ENCODE results near the gene SLC25A39.
"Not testable (repeated sequence)": the region's sequence is repeated elsewhere in the genome, so short reads cannot be mapped to it uniquely, and the experiment has no call there.

SLC25A39 gene

DNA sequence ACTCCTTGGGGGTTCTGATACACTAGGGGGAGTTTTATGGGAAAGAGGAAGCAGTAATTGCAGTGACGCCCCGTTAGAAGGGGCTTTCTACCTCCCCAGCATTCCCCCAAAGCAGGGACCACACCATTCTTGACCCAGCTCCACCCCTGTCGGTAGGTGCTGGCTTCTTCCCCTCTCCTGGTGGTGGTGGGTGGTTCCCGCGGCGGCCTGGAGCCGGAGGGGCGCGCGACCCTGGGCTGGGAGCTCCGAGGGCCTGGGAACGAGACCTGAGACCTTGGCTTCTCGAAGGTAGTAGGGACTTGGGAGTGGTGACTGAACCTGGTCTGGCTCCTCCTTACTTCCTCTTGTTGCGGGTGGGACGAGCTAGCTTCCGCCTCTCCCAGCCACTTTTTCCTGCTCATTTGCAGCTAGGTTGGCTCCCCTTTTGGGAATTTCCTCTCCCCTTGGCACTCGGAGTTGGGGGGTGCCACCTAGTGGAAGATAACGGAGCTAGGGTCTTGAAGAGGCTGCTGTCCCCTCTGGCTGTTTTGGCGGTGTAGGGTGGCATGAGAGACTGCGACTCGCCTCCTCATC is 20.9 kb upstream of the SLC25A39 start:
- Histone ChIP-seq H3K27ac (ENCODE audit: low read depth, low read length) (peak overlapping the region; percentile 20), H2BK120ac (ENCODE audit: insufficient read depth, low read length, poor library complexity) (peak overlapping the region; percentile 43), H4K91ac (ENCODE audit: low read depth, low read length) (peak overlapping the region; percentile 63), H3K18ac (ENCODE audit: low read length) (peak overlapping the region; percentile 71), H3K14ac (ENCODE audit: low read length) (peak overlapping the region; percentile 74), H2BK5ac (ENCODE audit: low read depth, low read length, poor library complexity) (no peak overlapping the region), H3K4me1 (ENCODE audit: control insufficient read depth in 1 of 2, insufficient read depth in 2 of 2, low read length in 2 of 2) (peaks cover 3 to 7% of the 10 kb centered on the region in 2 experiments), H3K23ac (ENCODE audit: low read length) (no peak overlapping the region), H4K12ac (ENCODE audit: low read depth, low read length) (peak overlapping the region; percentile 34), H2AK5ac (ENCODE audit: low read length) (peak overlapping the region; percentile 17), H3K4ac (ENCODE audit: low read depth, low read length) (peak overlapping the region; percentile 59), H3K9ac (ENCODE audit: low read length) (peak overlapping the region; percentile 82), H3K79me1 (ENCODE audit: low read length) (peaks cover 3% of the 10 kb centered on the region), H3K36me3 (ENCODE audit: control insufficient read depth in 1 of 2, insufficient read depth in 2 of 2, low read length in 2 of 2) (peaks cover 13 to 17% of the 10 kb centered on the region in 2 experiments), H2AFZ (ENCODE audit: insufficient read depth, low read length, poor library complexity) (peak overlapping the region; percentile 62), H3K79me2 (ENCODE audit: control insufficient read depth, insufficient read depth, low read length, poor library complexity) (no peaks in the 10 kb centered on the region), H3K4me3 (ENCODE audit: low read depth, low read length) (peak overlapping the region; percentile 74), H3K4me2 (ENCODE audit: low read length) (peak overlapping the region; percentile 97), H4K8ac (ENCODE audit: low read depth, low read length) (peak overlapping the region; percentile 79), H3K27me3 (ENCODE audit: insufficient read depth, low read length) (no peaks in the 10 kb centered on the region), H2BK12ac (ENCODE audit: low read length) (no peak overlapping the region), H3K9me3 (ENCODE audit: insufficient read depth, low read depth, low read length) (peaks cover 1% of the 10 kb centered on the region)
- WGBS (ENCODE audit: extremely low coverage, insufficient coverage, insufficient read length) = no CpG with 5 or more reads among the region's 21 CpGs
- peak; percentile 18 to 47 for DNase-seq

DNA sequence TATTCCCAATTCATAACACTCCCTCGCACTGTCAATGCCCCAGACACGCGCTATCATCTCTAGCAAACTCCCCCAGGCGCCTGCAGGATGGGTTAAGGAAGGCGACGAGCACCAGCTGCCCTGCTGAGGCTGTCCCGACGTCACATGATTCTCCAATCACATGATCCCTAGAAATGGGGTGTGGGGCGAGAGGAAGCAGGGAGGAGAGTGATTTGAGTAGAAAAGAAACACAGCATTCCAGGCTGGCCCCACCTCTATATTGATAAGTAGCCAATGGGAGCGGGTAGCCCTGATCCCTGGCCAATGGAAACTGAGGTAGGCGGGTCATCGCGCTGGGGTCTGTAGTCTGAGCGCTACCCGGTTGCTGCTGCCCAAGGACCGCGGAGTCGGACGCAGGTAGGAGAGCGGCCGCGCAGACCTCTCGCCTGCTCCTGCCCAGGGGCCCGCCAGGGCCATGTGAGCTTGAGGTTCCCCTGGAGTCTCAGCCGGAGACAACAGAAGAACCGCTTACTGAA is 20.4 kb upstream of the SLC25A39 start, which contains the start of gene GRN:
Gene GRN, plus strand, starts transcription at position 364 of the 515 bp plus-strand sequence. CDS start 3,863 bp downstream, outside the sequence.
- H3K4ac ChIP-seq (ENCODE audit: low read depth, low read length) = peak within 1 kb of the TSS; percentile 59
- no CpG with 5 or more reads among the region's 26 CpGs for WGBS (ENCODE audit: extremely low coverage, insufficient coverage, insufficient read length)

DNA sequence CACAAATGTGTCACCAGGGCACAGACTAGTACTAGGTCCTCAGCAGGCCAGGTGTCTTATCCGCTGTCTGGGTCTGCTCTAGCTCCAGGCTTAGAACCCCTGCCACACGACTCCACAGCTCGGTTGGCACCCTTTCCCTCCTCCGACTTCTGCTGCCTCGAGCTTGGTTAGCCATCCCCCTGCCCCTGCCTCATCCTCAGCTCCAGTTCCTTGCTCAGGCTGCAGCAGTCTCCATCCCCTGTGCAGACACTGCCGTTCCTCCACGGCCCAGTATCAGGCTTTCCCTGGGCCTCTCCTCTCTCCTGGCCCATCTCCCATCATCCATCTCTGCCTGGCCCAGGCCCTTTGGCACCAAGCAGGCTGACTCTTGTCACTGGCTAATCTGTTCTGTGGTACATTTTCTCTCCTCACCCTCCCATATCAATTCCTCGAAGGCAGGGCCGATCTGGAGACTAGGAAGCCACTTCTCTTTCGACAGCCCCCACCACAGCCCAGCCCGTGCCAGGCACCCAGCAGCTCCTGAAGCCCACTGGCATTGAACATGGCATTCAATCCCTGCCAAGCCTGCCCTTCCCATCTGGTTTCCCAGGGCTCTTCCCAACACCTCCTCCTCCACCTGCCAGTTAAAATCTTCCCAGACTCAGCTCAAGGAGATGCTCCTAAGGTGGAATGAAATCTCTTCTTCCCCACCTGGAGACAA is 19.0 kb upstream of the SLC25A39 start:
- no peaks in the 10 kb centered on the region for H3K79me2 ChIP-seq (ENCODE audit: control insufficient read depth, insufficient read depth, low read length, poor library complexity)
- no peak overlapping the region for H2AFZ ChIP-seq (ENCODE audit: insufficient read depth, low read length, poor library complexity)
- H4K12ac ChIP-seq (ENCODE audit: low read depth, low read length) = peak overlapping the region; percentile 11
- no peak overlapping the region for H3K27ac ChIP-seq (ENCODE audit: low read depth, low read length)
- H3K4me3 ChIP-seq (ENCODE audit: low read depth, low read length) = no peak overlapping the region
- no peak overlapping the region for H3K23ac ChIP-seq (ENCODE audit: low read length)
- H3K14ac ChIP-seq (ENCODE audit: low read length) = no peak overlapping the region
- H3K9ac ChIP-seq (ENCODE audit: low read length) = peak overlapping the region; percentile 2
- no peak overlapping the region for H3K4me2 ChIP-seq (ENCODE audit: low read length)
- DNase-seq = no peak
- no peak overlapping the region for H3K18ac ChIP-seq (ENCODE audit: low read length)
- peaks cover 3% of the 10 kb centered on the region for H3K79me1 ChIP-seq (ENCODE audit: low read length)
- H2BK120ac ChIP-seq (ENCODE audit: insufficient read depth, low read length, poor library complexity) = no peak overlapping the region
- no CpG with 5 or more reads among the region's 11 CpGs for WGBS (ENCODE audit: extremely low coverage, insufficient coverage, insufficient read length)
- peak overlapping the region; percentile 10 for H2BK12ac ChIP-seq (ENCODE audit: low read length)
- H4K8ac ChIP-seq (ENCODE audit: low read depth, low read length) = peak overlapping the region; percentile 14
- H3K27me3 ChIP-seq (ENCODE audit: insufficient read depth, low read length) = no peaks in the 10 kb centered on the region
- H3K9me3 ChIP-seq (ENCODE audit: insufficient read depth, low read depth, low read length) = peaks cover 1% of the 10 kb centered on the region
- H4K91ac ChIP-seq (ENCODE audit: low read depth, low read length) = no peak overlapping the region
- H2AK5ac ChIP-seq (ENCODE audit: low read length) = no peak overlapping the region
- H2BK5ac ChIP-seq (ENCODE audit: low read depth, low read length, poor library complexity) = no peak overlapping the region
- H3K36me3 ChIP-seq (ENCODE audit: control insufficient read depth in 1 of 2, insufficient read depth in 2 of 2, low read length in 2 of 2) = peaks cover 0 to 3% of the 10 kb centered on the region in 2 experiments
- H3K4me1 ChIP-seq (ENCODE audit: control insufficient read depth in 1 of 2, insufficient read depth in 2 of 2, low read length in 2 of 2) = peaks cover 3 to 7% of the 10 kb centered on the region in 2 experiments
- H3K4ac ChIP-seq (ENCODE audit: low read depth, low read length) = no peak overlapping the region

More for the DNA sequence above, 20.4 kb upstream of the SLC25A39 start, which contains the start of gene GRN:
- peaks cover 3% of the 10 kb centered on the region for H3K79me1 ChIP-seq (ENCODE audit: low read length)
- peak; percentile 97 to 99 for DNase-seq
- H3K4me1 ChIP-seq (ENCODE audit: control insufficient read depth in 1 of 2, insufficient read depth in 2 of 2, low read length in 2 of 2) = peaks cover 3 to 7% of the 10 kb centered on the region in 2 experiments
- peak within 1 kb of the TSS; percentile 74 for H3K4me3 ChIP-seq (ENCODE audit: low read depth, low read length)
- H4K8ac ChIP-seq (ENCODE audit: low read depth, low read length) = peak within 1 kb of the TSS; percentile 79
- peak within 1 kb of the TSS; percentile 71 for H3K18ac ChIP-seq (ENCODE audit: low read length)
- H4K12ac ChIP-seq (ENCODE audit: low read depth, low read length) = peak within 1 kb of the TSS; percentile 34
- H2BK120ac ChIP-seq (ENCODE audit: insufficient read depth, low read length, poor library complexity) = peak within 1 kb of the TSS; percentile 43
- H3K36me3 ChIP-seq (ENCODE audit: control insufficient read depth in 1 of 2, insufficient read depth in 2 of 2, low read length in 2 of 2) = peaks cover 11 to 15% of the 10 kb centered on the region in 2 experiments
- peak within 1 kb of the TSS; percentile 17 for H2AK5ac ChIP-seq (ENCODE audit: low read length)
- peak within 1 kb of the TSS; percentile 20 for H3K27ac ChIP-seq (ENCODE audit: low read depth, low read length)
- H3K27me3 ChIP-seq (ENCODE audit: insufficient read depth, low read length) = no peaks in the 10 kb centered on the region
- peak within 1 kb of the TSS; percentile 74 for H3K14ac ChIP-seq (ENCODE audit: low read length)
- no peak within 1 kb of the TSS for H3K23ac ChIP-seq (ENCODE audit: low read length)
- H3K4me2 ChIP-seq (ENCODE audit: low read length) = peak within 1 kb of the TSS; percentile 97
- H3K79me2 ChIP-seq (ENCODE audit: control insufficient read depth, insufficient read depth, low read length, poor library complexity) = no peaks in the 10 kb centered on the region
- no peak within 1 kb of the TSS for H2BK5ac ChIP-seq (ENCODE audit: low read depth, low read length, poor library complexity)
- H3K9ac ChIP-seq (ENCODE audit: low read length) = peak within 1 kb of the TSS; percentile 82
- H4K91ac ChIP-seq (ENCODE audit: low read depth, low read length) = peak within 1 kb of the TSS; percentile 63
- peaks cover 1% of the 10 kb centered on the region for H3K9me3 ChIP-seq (ENCODE audit: insufficient read depth, low read depth, low read length)
- no peak within 1 kb of the TSS for H2BK12ac ChIP-seq (ENCODE audit: low read length)
- peak within 1 kb of the TSS; percentile 62 for H2AFZ ChIP-seq (ENCODE audit: insufficient read depth, low read length, poor library complexity)

DNA sequence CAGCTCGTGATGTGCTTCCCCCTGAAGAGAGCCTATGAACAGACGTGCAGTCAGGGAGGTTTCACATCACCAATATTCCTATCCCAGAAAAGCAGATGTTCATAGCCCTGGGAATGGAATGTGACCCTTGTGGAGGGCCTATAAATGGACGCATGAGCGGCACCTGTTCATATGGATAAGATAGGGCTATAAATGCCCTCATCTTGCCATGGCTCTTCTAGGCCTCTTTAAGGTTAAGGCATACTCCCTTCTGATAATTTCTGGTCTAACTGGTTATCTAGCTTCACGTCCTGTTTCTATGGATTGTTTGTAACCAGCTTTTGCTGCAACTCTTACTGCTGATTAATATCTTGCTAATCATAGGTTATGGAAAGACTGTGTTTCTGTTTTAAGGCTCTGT is 15.9 kb upstream of the SLC25A39 start:
- not testable (repeated sequence) for H4K12ac ChIP-seq (ENCODE audit: low read depth, low read length); H4K91ac ChIP-seq (ENCODE audit: low read depth, low read length); H3K27ac ChIP-seq (ENCODE audit: low read depth, low read length); H3K9ac ChIP-seq (ENCODE audit: low read length); H3K4ac ChIP-seq (ENCODE audit: low read depth, low read length); H3K18ac ChIP-seq (ENCODE audit: low read length); H2AK5ac ChIP-seq (ENCODE audit: low read length); H3K36me3 ChIP-seq (ENCODE audit: control insufficient read depth in 1 of 2, insufficient read depth in 2 of 2, low read length in 2 of 2); H3K79me1 ChIP-seq (ENCODE audit: low read length); H3K23ac ChIP-seq (ENCODE audit: low read length); H2BK120ac ChIP-seq (ENCODE audit: insufficient read depth, low read length, poor library complexity); H3K4me3 ChIP-seq (ENCODE audit: low read depth, low read length); H2BK12ac ChIP-seq (ENCODE audit: low read length); H3K14ac ChIP-seq (ENCODE audit: low read length); H3K79me2 ChIP-seq (ENCODE audit: control insufficient read depth, insufficient read depth, low read length, poor library complexity); H2BK5ac ChIP-seq (ENCODE audit: low read depth, low read length, poor library complexity); H2AFZ ChIP-seq (ENCODE audit: insufficient read depth, low read length, poor library complexity); H3K27me3 ChIP-seq (ENCODE audit: insufficient read depth, low read length); H4K8ac ChIP-seq (ENCODE audit: low read depth, low read length); H3K4me1 ChIP-seq (ENCODE audit: control insufficient read depth in 1 of 2, insufficient read depth in 2 of 2, low read length in 2 of 2); H3K4me2 ChIP-seq (ENCODE audit: low read length); H3K9me3 ChIP-seq (ENCODE audit: insufficient read depth, low read depth, low read length)
- DNase-seq = peak in 1 of 2 donors; percentile 61
- no CpG with 5 or more reads among the region's 5 CpGs for WGBS (ENCODE audit: extremely low coverage, insufficient coverage, insufficient read length)
